Hematopoietic multipotent progenitor cell treated with erythropoietin and hydrocortisone succinate and interleukin-3 and kit ligand, for 15 days (in vitro differentiated cells): ENCODE results near the gene RNASE13.
"Not testable (repeated sequence)": the region's sequence is repeated elsewhere in the genome, so short reads cannot be mapped to it uniquely, and the experiment has no call there.

ENCODE experiments used
- DNase-seq: peaks from one replicate; pipeline ENCODE4 v3.0.0-alpha.2; 2015; ENCODE audit warnings: low spot score

RNASE13 gene

GRCh38 chr14:21022686-21023085 lies 11.9 kb downstream of the RNASE13 start:
- no peak for DNase-seq

DNA sequence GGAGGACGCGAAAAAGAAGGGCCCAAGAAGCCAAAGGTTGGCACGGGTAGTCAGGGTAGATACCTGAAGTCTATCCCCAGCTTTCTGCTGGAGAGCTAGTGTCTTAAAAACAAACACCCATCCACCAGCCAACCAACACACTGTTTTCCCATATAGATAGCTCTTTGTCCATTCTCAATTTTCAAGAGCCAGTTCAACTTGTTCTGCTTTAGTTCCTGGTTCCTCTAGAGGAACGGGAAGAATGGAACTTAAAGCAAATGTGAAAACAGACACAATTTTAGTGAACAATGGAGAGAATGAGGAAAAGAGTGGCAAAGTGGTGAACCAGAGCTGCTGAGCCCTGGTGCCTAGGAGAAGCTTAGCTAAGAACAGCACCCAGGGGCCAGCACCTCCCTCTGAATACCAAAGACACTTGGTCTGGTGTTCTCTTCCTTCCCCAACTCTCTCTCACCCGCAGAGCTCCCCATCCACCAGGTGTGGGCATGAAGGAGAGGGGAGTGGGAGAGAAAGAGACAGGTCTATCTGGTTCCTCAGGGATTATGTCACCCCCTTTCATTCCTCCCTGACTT lies 13.5 kb downstream of the RNASE13 start:
- no peak for DNase-seq

- DNase-seq = no peak
Measured at GRCh38 chr14:21019366-21019765, 15.2 kb downstream of the RNASE13 start.

GRCh38 chr14:21018781-21019180 lies 15.8 kb downstream of the RNASE13 start:
- no peak for DNase-seq

DNA sequence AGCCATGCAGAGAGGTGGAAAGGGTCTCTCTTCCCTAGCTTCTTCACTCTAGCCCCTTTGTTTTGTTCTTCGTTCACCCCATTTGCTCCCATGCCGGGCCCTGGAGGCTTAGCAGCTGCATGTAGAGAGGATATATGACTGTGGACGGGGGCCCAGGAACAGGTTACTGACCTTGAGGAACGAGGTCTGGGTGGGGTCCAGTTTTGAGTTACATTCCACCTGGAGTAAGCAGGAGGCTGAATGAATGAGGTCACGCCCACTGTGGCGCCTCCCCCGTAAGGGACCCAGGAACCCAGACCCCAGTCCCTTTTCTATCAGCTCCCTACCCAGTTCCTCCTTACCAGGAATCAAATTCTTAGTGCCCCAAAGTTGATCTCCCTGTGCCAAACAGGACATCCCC lies 16.3 kb downstream of the RNASE13 start:
- DNase-seq = no peak

GRCh38 chr14:21017528-21018245 lies 16.9 kb downstream of the RNASE13 start:
- no peak for DNase-seq

DNA sequence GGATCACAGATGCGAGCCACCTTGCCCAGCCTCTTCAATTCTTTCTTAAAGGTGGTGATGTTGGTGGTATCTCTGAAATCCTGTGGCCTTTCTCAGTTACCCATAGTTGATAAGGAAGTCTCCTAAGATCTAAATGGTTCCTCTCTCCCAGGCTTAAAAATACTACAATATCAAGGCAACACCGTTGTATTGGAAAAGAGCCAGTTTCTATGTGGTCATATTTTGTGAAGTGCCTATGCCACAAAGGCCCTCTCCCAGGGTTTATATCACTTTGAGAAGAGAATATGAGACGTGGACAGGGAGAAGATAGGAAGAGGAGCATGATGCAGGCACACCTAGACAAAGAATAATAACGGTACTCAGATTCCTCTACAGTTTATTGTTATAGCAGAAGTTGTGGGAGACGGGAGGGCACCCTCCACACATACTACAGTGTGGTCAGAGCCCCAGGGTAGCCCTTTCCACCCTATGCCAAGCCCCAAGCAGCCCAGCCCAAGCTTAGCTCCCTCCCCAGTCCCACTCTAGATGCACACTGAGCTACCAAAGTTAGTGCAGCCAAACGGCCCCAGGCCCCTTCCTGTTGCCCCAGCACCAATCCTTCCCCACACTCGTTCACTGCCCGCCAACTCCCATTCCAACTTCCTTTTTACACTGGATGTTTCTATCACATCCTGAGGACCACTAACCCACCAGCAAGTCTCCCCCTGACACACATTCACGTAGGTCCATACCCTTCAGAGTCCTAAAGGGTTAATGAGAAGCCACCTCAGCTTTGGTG lies 18.0 kb downstream of the RNASE13 start:
- no peak for DNase-seq

DNA sequence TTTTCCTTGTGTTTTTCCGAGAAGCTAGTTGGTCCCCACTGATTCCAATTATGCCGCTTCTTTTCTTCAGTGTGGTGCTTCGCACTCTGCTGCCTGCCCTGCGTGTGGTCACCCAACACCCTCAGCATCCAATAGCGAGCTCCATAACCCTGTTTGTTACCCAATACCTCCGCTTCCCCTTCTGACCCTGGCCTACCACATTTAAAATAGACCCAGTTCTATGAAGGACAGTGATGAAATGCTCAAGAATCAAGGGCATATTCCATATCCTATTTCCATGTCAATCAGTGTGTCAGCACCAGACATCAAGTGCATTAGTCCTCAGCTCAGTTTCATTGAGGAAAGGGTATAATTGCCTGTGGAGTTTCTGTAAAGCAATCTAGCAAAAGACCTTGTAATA lies 19.3 kb downstream of the RNASE13 start:
- DNase-seq = no peak

DNA sequence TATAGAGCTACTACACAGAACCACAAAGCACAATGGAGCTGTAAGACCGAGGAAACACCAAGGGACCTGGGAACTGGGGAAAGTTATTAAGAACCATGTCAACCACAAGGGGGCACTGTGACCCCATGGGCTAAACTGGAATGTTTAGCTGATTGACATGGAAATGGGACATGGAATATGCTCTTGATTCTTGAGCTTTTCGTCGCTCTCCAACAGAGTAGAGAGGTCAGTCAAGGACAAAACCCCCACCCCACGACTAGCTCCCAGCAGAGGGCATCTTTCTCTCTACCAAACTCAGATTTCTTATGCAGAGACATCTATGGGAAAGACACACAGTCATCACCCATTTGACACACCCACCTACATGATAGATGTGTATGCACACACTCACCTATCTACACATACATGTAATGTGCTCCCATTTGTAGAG lies 19.8 kb downstream of the RNASE13 start:
- DNase-seq = peak; percentile 82

GRCh38 chr14:21011136-21011535 lies 23.5 kb downstream of the RNASE13 start:
- no peak for DNase-seq

DNA sequence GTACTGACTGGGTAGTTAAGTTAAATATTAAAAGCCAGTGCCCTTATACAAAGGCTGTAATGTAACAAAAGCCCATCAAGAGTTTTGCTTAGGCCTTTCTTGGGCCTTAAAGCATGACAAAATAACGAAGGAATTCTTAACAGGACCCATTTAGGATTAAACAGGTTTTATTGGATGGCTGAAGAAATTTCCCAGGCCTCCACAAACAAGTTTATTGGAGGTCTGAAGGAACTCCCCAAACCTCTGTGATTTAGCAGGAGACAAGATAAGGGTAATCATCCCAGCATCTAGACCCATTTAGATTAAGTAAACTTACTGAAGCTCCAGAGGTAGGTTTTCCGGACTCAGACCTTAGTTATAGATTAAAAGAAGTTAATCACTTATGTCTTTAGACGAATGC lies 24.9 kb downstream of the RNASE13 start:
- not testable (repeated sequence) for DNase-seq

GRCh38 chr14:21003788-21004346 lies 30.7 kb downstream of the RNASE13 start:
- DNase-seq = no peak

- DNase-seq = no peak
Measured at GRCh38 chr14:21001218-21001617, 33.4 kb downstream of the RNASE13 start.

GRCh38 chr14:20999591-20999990 lies 35.0 kb downstream of the RNASE13 start:
- no peak for DNase-seq

- no peak for DNase-seq
Measured at GRCh38 chr14:20998674-20999366, 35.8 kb downstream of the RNASE13 start, which contains the start of gene SLC39A2. Gene SLC39A2, plus strand, starts transcription at chr14:20999293. Its CDS starts 154 bp downstream, at chr14:20999447.

GRCh38 chr14:20998139-20998538 lies 36.5 kb downstream of the RNASE13 start:
- no peak for DNase-seq

DNA sequence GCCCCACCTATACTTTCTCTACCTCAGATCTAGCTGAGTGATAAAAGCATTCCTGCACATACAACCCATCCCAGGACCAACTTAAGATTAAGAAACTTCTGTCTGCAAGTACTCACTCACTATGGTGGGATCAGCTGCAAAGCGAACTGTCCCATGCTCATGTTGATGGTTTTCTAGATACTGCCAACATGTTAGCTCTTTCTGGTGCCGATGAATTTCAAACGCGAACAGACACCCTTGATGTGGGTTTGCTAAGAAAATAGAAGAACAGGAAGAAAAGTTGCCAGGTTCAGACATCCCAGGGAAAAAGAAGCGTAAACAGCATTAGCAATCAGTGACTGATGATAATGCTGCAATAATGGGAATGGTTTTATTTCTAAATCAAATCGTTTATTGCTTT lies 37.0 kb downstream of the RNASE13 start:
- no peak for DNase-seq

DNA sequence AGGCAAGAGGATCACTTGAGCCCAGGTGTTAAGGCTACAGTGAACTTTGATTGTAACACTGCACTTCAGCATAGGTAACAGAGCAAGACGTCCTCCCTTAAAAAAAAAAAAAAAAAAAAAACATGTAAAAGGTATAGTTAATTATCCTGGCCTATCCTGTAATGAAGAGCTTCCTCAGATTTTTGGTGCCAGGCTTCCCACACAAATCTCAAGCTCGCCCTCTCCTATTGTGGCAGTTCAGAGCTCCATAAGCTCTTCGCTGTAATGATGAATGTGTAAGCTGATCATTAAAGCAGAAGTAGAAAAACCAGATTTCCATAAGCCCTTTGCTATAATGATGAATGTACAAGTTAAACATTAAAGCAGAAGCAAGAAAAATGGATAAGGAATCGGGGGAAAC lies 37.5 kb downstream of the RNASE13 start:
- no peak for DNase-seq

DNA sequence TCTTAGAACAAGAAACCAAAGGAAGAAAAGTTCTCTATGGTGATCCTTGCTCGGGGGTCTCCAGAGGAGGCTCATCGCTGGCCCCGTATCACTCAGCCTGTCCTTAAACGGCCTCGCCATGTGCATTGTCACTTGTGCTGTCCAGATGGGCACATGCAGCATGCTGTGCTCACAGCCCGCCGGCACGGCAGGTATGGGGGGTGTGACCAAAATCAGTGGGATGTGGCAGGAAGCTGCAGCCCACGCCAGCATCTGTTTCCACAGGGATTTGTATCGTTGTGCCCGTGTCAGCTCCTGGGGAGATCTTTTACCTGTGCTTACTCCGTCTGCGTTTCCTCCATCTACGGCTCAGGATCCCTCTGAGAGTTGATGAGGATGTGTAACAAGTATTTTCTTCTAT lies 38.1 kb downstream of the RNASE13 start:
- no peak for DNase-seq

- peak; percentile 84 for DNase-seq
Measured at GRCh38 chr14:20989787-20990600, 44.6 kb downstream of the RNASE13 start, which contains the start of gene METTL17. Gene METTL17, plus strand, starts transcription at chr14:20989980. Its CDS starts 23 bp downstream, at chr14:20990003.

DNA sequence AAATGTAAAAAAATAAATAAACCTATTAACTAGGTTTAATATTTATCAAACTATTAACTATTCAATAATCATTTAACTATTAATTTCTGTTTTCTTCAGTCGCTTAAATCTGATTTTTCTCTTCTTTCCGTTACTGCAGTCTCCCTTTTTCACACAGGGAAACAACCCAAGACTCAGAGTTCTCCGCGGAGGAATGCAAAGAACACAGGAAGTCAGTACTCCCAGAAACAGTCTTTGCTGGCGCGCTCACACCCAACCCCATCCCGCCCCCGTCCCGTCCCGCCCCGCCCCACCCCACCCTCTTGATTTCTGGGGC lies 45.2 kb downstream of the RNASE13 start:
- DNase-seq = no peak
